ENCODE results near the gene YOD1. TPM values are rescaled to one million over a fixed set of nuclear protein-coding genes. Genes with fewer than 3 reads are reported as not detected.

Gene YOD1
- polyA plus RNA-seq, 1 donor, result 10.1 TPM

GRCh38 chr1:207062058-207062457, 11.1 kb upstream of the YOD1 start:
- H3K9me3 ChIP-seq (ENCODE audit: control insufficient read depth, low read depth, low read length), result no peaks in the 10 kb centered on the region
- H3K36me3 ChIP-seq (ENCODE audit: control insufficient read depth, insufficient read depth, low read length), result peaks cover 46% of the 10 kb centered on the region

DNA sequence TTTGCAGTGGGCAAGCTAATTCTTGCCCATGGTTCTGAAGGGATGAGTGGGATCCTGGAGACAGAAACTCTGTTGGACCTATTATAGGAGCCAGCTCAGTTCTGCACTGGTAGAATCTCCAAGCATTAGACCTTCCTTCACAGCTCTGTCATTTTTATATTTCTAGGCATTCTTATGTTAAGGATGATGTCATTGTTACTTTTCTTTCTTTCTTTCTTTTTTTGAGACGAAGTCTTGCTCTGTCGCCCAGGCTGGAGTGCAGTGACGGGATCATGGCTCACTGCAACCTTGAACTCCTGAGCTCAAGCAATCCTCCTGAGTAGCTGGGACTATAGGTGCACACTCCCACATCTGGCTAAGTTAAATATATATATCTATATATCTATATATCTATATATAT, 9.6 kb upstream of the YOD1 start:
- WGBS (ENCODE audit: insufficient coverage, low lambda C conversion rate), result no CpG with 5 or more reads among the region's 3 CpGs
- peaks cover 41% of the 10 kb centered on the region for H3K4me1 ChIP-seq (ENCODE audit: control insufficient read depth, insufficient read depth, low read length)
- no peak overlapping the region for H3K27ac ChIP-seq (ENCODE audit: low read length)
- H3K9me3 ChIP-seq (ENCODE audit: control insufficient read depth, low read depth, low read length), result no peaks in the 10 kb centered on the region
- H3K4me3 ChIP-seq (ENCODE audit: low read length), result no peak overlapping the region
- no peak for DNase-seq
- H3K27me3 ChIP-seq (ENCODE audit: control insufficient read depth, insufficient read depth, low read length), result no peaks in the 10 kb centered on the region
- peaks cover 41% of the 10 kb centered on the region for H3K36me3 ChIP-seq (ENCODE audit: control insufficient read depth, insufficient read depth, low read length)

More at GRCh38 chr1:207062058-207062457, 11.1 kb upstream of the YOD1 start:
- DNase-seq, result no peak
- Histone ChIP-seq H3K4me3 (ENCODE audit: low read length) (no peak overlapping the region), H3K4me1 (ENCODE audit: control insufficient read depth, insufficient read depth, low read length) (peaks cover 37% of the 10 kb centered on the region), H3K27ac (ENCODE audit: low read length) (no peak overlapping the region), H3K27me3 (ENCODE audit: control insufficient read depth, insufficient read depth, low read length) (no peaks in the 10 kb centered on the region)
- no CpG with 5 or more reads among the region's 1 CpG for WGBS (ENCODE audit: insufficient coverage, low lambda C conversion rate)

DNA sequence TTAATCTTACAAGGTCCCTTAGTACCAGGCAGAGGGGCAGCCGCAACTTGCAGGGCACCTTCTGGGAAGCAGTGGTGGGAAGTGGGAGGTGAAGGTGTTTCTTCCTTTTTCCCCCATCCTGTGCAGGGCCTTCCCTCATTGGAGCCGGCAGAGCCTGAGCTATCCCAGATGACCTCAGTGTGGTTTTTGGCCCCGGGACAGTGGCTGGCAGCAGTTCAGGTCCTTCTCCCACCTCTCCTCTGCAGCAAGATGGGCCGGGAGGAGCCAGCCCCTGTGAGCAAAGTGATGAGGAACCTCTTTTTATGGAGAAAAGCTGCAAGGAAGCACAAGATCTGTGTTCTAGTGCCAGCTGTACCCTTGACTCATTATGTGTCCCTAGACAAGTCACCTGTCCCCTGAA, 8.9 kb upstream of the YOD1 start:
- H3K36me3 ChIP-seq (ENCODE audit: control insufficient read depth, insufficient read depth, low read length), result peaks cover 39% of the 10 kb centered on the region
- H3K27ac ChIP-seq (ENCODE audit: low read length), result no peak overlapping the region
- peaks cover 42% of the 10 kb centered on the region for H3K4me1 ChIP-seq (ENCODE audit: control insufficient read depth, insufficient read depth, low read length)
- no peaks in the 10 kb centered on the region for H3K27me3 ChIP-seq (ENCODE audit: control insufficient read depth, insufficient read depth, low read length)
- no peak overlapping the region for H3K4me3 ChIP-seq (ENCODE audit: low read length)
- no peaks in the 10 kb centered on the region for H3K9me3 ChIP-seq (ENCODE audit: control insufficient read depth, low read depth, low read length)
- no peak for DNase-seq
- no CpG with 5 or more reads among the region's 4 CpGs for WGBS (ENCODE audit: insufficient coverage, low lambda C conversion rate)

- peaks cover 37% of the 10 kb centered on the region for H3K36me3 ChIP-seq (ENCODE audit: control insufficient read depth, insufficient read depth, low read length)
- WGBS (ENCODE audit: insufficient coverage, low lambda C conversion rate), result 50% methylated on average over 1 of the region's 6 CpGs
- DNase-seq, result no peak
- H3K27me3 ChIP-seq (ENCODE audit: control insufficient read depth, insufficient read depth, low read length), result no peaks in the 10 kb centered on the region
- no peaks in the 10 kb centered on the region for H3K9me3 ChIP-seq (ENCODE audit: control insufficient read depth, low read depth, low read length)
- H3K4me3 ChIP-seq (ENCODE audit: low read length), result no peak overlapping the region
- H3K27ac ChIP-seq (ENCODE audit: low read length), result no peak overlapping the region
- peaks cover 42% of the 10 kb centered on the region for H3K4me1 ChIP-seq (ENCODE audit: control insufficient read depth, insufficient read depth, low read length)
These were observed 8.2 kb upstream of the YOD1 start for GRCh38 chr1:207058878-207059867.

DNA sequence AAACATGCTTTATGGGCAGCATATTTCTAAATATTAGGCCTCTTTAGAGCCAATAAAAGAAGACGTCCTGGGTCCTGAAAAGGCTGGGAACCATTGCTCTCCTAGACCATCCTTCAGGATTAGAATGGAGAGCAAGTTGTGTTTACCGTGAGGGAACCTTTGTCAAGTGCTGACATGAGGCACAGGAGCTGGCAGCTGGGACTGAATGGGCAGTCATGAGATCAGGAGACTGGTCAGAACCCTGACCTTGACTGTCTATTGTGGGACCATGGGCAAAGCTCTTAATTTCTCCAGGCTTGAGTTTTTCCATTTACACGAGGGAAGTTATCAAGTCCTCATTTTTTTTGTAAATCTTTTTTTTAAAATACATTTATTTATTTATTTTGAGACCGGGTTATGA, 7.2 kb upstream of the YOD1 start:
- no peaks in the 10 kb centered on the region for H3K9me3 ChIP-seq (ENCODE audit: control insufficient read depth, low read depth, low read length)
- no peak overlapping the region for H3K4me3 ChIP-seq (ENCODE audit: low read length)
- 93% methylated on average over 3 of the region's 4 CpGs for WGBS (ENCODE audit: insufficient coverage, low lambda C conversion rate)
- H3K27ac ChIP-seq (ENCODE audit: low read length), result no peak overlapping the region
- peaks cover 40% of the 10 kb centered on the region for H3K4me1 ChIP-seq (ENCODE audit: control insufficient read depth, insufficient read depth, low read length)
- H3K27me3 ChIP-seq (ENCODE audit: control insufficient read depth, insufficient read depth, low read length), result no peaks in the 10 kb centered on the region
- H3K36me3 ChIP-seq (ENCODE audit: control insufficient read depth, insufficient read depth, low read length), result peaks cover 29% of the 10 kb centered on the region
- DNase-seq, result no peak

- peaks cover 46% of the 10 kb centered on the region for H3K4me1 ChIP-seq (ENCODE audit: control insufficient read depth, insufficient read depth, low read length)
- peaks cover 13% of the 10 kb centered on the region for H3K36me3 ChIP-seq (ENCODE audit: control insufficient read depth, insufficient read depth, low read length)
- no peaks in the 10 kb centered on the region for H3K27me3 ChIP-seq (ENCODE audit: control insufficient read depth, insufficient read depth, low read length)
- peak overlapping the region; percentile 16 for H3K4me3 ChIP-seq (ENCODE audit: low read length)
- 60% methylated on average over 1 of the region's 6 CpGs for WGBS (ENCODE audit: insufficient coverage, low lambda C conversion rate)
- H3K9me3 ChIP-seq (ENCODE audit: control insufficient read depth, low read depth, low read length), result no peaks in the 10 kb centered on the region
- peak; percentile 86 to 95 for DNase-seq
- H3K27ac ChIP-seq (ENCODE audit: low read length), result peak overlapping the region; percentile 98
These were observed 5.7 kb upstream of the YOD1 start for GRCh38 chr1:207056673-207057072.

- WGBS (ENCODE audit: insufficient coverage, low lambda C conversion rate), result no CpG with 5 or more reads among the region's 3 CpGs
These were observed 4.5 kb upstream of the YOD1 start for GRCh38 chr1:207055386-207056001.

DNA sequence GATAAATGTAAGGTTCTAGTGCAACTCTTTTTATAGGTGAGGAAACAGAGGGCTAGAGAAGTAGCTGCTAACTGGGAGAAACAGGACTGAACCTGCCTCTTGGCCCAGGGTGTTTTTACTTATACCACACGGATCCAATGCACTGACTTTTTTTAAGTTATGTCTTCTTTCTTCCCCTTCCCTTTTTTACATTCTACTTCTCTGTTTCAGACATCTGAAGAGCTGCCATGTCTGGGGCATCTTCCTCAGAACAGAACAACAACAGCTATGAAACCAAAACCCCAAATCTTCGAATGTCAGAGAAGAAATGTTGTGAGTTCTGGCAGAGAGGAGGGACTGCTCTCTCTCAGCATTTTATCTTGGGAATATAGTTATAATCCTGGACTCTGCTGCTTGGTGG, 3.5 kb upstream of the YOD1 start:
- DNase-seq, result no peak
- Histone ChIP-seq H3K27ac (ENCODE audit: low read length) (peak overlapping the region; percentile 98), H3K27me3 (ENCODE audit: control insufficient read depth, insufficient read depth, low read length) (no peaks in the 10 kb centered on the region), H3K4me1 (ENCODE audit: control insufficient read depth, insufficient read depth, low read length) (peaks cover 44% of the 10 kb centered on the region), H3K36me3 (ENCODE audit: control insufficient read depth, insufficient read depth, low read length) (peaks cover under 1% of the 10 kb centered on the region), H3K9me3 (ENCODE audit: control insufficient read depth, low read depth, low read length) (no peaks in the 10 kb centered on the region), H3K4me3 (ENCODE audit: low read length) (no peak overlapping the region)
- no CpG with 5 or more reads among the region's 2 CpGs for WGBS (ENCODE audit: insufficient coverage, low lambda C conversion rate)

More at GRCh38 chr1:207055386-207056001, 4.5 kb upstream of the YOD1 start:
- H3K9me3 ChIP-seq (ENCODE audit: control insufficient read depth, low read depth, low read length), result no peaks in the 10 kb centered on the region
- H3K27me3 ChIP-seq (ENCODE audit: control insufficient read depth, insufficient read depth, low read length), result no peaks in the 10 kb centered on the region
- H3K4me1 ChIP-seq (ENCODE audit: control insufficient read depth, insufficient read depth, low read length), result peaks cover 46% of the 10 kb centered on the region
- peak overlapping the region; percentile 98 for H3K27ac ChIP-seq (ENCODE audit: low read length)
- H3K4me3 ChIP-seq (ENCODE audit: low read length), result no peak overlapping the region
- peak in 1 of 2 donors; percentile 48 for DNase-seq
- H3K36me3 ChIP-seq (ENCODE audit: control insufficient read depth, insufficient read depth, low read length), result peaks cover 9% of the 10 kb centered on the region

GRCh38 chr1:207052911-207053769, 2.1 kb upstream of the YOD1 start, which contains the start of gene PFKFB2:
TSS of gene PFKFB2 (plus strand) at chr1:207053275. CDS start at chr1:207054718, 1,443 bp downstream.
- H3K36me3 ChIP-seq (ENCODE audit: control insufficient read depth, insufficient read depth, low read length), result peaks cover 11% of the 10 kb centered on the region
- no peaks in the 10 kb centered on the region for H3K9me3 ChIP-seq (ENCODE audit: control insufficient read depth, low read depth, low read length)
- H3K27ac ChIP-seq (ENCODE audit: low read length), result peak within 1 kb of the TSS; percentile 95
- H3K27me3 ChIP-seq (ENCODE audit: control insufficient read depth, insufficient read depth, low read length), result no peaks in the 10 kb centered on the region
- WGBS (ENCODE audit: insufficient coverage, low lambda C conversion rate), result no CpG with 5 or more reads among the region's 56 CpGs
- H3K4me1 ChIP-seq (ENCODE audit: control insufficient read depth, insufficient read depth, low read length), result peaks cover 44% of the 10 kb centered on the region
- H3K4me3 ChIP-seq (ENCODE audit: low read length), result peak within 1 kb of the TSS; percentile 81
- DNase-seq, result peak; percentile 99 to 100

Data from large intestine (tissue), 3 donors.